GM21723 (cell line): ENCODE data around the gene NSMF.
"Not testable (repeated sequence)": the region's sequence is repeated elsewhere in the genome, so short reads cannot be mapped to it uniquely, and the experiment has no call there.

Experiments used
- ATAC-seq: cut with Tn5 transposase; IDR thresholded peaks from one replicate; pipeline ENCODE4 v1.9.1; 2021; ENCODE audit warnings: mild to moderate bottlenecking, moderate library complexity; ENCODE audit not compliant: unreplicated experiment

Gene NSMF

GRCh38 chr9:137477778-137478612, 18.9 kb upstream of the NSMF start:
- no peak for ATAC-seq

- no peak for ATAC-seq
These were observed 17.7 kb upstream of the NSMF start for GRCh38 chr9:137476856-137477255.

DNA sequence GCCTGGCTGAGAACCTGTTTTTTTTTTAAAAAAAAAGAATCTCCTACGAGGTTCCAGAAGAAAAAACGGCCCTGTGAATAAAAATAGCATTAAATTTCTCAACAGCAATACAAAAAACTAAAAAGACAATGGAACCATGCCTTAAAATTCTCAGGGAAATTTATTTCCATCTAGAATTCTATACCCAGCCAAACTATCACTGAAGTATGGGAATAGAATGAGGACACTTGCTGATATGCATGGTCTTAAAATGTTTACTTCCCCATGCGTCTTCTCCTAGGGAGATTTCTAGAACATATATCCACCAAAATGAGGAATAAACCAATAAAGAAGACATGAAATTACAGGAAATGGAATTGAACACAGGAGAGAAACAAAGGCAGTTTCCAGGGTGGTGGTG, 16.5 kb upstream of the NSMF start:
- ATAC-seq = no peak

GRCh38 chr9:137474271-137474670, 15.1 kb upstream of the NSMF start:
- ATAC-seq = no peak

DNA sequence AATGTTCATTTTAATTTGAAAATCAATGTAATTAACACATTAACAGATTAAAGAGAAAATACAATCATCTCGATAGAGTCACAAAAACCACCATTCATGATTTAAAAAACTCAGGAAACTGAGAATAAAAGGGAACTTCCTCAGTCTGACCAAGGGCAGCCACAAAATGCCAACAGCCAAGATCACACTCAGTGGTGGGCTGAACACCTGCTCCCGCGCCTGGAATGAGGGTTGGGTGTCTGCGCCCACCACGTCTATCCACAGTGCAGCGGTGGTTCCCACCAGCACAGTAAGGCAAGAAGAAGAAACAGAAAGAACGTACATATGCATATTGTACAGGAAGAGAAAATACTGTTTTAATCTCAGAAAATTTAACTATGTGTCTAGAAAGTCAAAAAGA, 11.7 kb upstream of the NSMF start:
- ATAC-seq = no peak

DNA sequence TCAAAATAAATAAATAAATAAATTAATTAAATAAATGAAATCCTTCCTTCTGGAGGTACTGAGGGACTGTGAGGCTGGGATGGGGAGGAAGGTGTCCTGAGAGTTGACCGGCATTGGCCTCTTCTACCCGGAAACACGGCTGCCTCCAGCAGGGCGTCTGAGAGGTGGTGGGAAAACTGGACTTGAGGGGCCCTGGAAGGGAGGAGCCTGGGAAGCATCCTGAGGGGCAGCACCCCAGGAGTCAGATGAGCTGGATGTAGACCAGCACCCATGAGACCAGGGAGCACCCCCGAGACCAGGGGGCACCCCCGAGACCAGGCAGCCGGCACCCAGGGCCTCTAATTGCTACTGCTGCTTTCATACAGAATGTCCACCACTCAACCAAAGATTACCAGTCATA, 8.8 kb upstream of the NSMF start:
- no peak for ATAC-seq

DNA sequence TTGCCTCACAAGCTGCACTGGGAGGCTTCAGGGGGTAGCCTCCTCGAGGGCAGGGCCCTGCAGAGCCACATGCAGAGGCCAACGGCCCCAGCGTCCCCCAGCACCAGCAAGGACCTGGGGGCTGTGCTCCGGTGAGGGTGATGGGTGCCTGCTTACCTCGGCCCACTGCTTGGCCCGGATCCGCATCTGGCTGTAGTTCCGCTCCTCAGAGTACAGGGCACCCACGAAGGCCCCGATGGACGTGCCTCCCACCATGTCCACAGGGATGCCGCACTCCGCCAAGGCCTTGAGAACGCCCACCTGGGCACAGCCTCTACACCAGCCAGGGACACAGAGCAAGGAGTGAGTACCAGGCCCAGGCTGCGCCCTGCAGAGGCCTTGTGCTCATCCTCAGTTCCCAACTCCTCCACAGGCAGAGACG, 8.0 kb upstream of the NSMF start:
- ATAC-seq = no peak

DNA sequence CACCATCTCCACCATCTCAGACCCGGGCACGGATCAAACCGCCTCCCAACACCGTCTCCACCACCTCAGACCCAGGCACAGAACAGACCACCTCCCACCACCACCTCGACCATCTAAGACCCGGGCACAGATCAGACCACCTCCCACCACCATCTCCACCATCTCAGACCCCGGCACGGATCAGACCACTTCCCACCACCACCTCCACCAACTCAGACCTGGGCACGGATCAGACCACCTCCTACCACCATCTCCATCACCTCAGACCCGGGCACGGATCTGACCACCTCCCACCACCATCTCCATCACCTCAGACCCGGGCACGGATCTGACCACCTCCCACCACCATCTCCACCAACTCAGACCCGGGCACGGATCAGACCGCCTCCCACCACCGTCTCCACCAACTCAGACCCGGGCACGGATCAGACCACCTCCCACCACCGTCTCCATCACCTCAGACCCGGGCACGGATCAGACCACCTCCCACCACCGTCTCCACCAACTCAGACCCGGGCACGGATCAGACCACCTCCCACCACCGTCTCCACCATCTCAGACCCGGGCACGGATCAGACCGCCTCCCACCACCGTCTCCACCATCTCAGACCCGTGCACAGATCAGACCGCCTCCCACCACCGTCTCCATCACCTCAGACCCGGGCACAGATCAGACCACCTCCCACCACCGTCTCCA, 7.4 kb upstream of the NSMF start:
- not testable (repeated sequence) for ATAC-seq

- no peak for ATAC-seq
These were observed 6.7 kb upstream of the NSMF start for GRCh38 chr9:137465720-137466388.

DNA sequence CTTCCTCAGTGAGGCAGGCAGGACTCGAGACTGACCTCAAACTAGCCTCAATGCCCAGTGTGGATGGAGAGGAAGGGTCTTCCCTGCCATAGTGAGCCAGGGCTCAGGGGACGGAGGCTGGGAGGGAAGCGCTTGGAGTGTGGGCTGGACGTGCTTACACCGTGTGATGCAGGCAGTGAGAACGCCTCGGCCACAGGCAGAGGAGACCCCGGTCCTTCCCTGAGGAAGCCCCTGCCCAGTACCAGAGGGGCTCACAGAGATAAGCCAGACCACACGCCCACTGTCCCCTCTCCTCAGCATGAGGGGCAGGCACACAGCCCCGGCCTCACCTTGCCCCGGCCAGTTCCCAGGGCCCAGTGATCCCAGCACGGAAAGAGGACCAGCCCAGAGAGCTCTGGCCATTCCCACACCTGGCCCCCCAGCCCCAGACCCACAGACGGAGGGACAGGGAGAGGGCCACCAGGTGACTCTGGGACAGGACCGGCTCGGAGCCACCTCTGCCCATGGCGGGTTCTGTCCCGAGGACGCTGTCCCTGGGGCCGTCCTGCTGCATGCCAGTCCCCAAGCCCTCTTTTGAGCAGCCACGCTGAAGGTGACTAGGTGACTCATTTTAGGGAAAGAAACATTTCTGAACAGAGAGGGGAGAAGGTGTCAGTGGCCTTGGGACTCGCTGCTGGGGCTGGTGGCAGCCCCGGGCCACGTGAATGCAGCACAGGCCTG, 6.0 kb upstream of the NSMF start:
- no peak for ATAC-seq

DNA sequence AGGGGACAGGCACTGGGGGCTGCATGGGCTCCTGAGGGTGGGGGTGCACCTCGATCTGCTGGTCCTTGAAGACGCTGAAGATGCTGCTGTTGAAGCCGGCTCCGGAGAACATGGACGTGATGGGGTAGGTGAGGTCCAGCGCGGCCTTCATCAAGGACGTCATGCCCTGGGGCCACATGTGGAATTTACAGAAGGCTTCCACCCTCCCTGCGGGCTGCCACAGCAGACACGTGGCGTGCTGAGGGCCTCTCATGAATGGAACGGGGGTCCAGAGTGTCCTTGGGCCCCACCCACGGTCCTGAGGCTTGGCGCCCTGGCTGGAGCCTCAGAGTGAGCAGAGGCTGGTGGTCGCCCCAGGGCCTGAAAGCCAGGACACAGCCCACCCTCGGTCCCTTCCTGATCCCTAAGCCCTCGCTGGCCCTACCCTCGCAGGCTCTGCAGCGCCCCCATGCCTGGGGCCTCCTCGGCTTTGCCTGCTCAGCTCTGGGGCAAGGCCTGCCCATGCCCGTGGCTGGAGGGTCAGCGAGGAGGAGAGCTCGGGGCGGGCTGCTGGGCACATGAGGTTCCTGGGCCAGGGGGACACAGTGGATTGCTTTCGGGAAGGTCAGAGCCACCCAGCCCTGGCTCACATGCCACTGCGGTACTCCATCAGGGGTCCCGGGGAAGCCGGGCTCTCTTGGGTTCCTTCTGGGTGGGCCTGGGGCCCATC, 5.3 kb upstream of the NSMF start:
- no peak for ATAC-seq

- no peak for ATAC-seq
These were observed 4.8 kb upstream of the NSMF start for GRCh38 chr9:137463931-137464290.

GRCh38 chr9:137462986-137463930, 4.1 kb upstream of the NSMF start:
- ATAC-seq = no peak

DNA sequence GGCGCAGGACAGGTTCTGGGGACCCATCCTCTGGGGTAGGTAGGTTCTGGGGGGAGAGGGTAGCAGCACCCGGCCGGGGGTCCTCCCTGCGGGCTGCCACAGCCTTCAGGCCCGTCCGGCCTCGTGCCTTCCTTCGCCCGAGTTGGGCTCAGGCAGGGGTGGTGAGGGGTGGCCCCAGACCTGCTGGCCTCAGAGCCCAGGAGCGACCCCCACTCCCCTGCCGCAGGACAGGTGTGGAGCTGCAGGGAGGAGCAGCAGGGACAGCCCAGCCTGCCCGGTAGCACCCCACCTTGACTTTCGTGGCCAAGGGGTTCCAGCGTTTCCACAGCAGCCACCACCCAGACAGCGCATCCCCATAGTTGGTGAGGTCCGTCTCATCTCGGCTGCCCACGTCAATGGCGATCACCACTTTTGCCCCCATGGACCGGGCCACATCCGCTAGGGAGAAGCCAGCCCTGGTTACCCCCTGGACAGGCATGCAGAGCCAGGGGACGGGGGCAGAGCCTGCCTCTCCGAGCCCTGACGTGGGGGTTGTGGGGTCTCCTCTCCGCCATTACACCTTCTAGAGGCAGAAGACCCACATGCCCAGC, 3.4 kb upstream of the NSMF start:
- ATAC-seq = no peak

DNA sequence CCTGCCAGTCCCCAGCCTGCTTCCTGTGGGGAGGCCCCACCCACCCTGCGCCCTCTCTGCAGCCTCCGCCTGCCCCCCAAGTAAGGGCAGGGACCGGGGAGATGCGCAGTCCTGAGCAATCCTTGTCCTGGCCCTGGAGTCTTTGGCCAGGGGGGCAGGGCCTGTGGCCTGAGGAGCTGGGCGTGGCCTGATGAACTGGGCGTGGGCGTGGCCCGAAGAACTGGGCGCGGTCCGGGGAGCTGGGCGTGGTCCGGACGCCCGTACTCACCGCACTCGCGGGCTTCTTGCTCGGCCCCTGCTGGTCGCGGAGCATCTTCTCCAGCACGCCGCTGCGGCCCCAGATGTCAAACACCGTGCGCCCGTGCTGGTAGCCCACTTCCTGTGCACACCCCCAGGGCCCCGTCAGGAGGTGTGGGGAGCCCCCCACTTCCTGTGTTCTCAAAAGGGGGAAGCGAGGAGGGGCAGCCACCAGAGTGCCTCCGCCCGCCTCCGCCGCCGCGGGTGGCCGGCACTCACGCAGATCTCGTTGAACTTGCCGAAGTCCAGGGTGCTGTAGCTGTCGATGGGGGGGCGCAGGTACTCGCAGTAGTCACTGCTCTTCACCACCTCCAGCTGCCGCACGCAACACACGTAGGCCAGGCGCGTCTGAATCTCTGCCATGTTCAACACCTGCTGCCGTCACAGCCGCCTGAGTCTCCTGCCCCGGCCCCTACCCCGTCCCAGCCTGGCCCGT, 2.7 kb upstream of the NSMF start:
- ATAC-seq = no peak

- no peak for ATAC-seq
These were observed 2.2 kb upstream of the NSMF start for GRCh38 chr9:137461316-137461662.

- ATAC-seq = no peak
These were observed 1.5 kb upstream of the NSMF start for GRCh38 chr9:137460363-137461315.
